ENCODE results near the gene VWA8.
"Not testable (repeated sequence)": the region's sequence is repeated elsewhere in the genome, so short reads cannot be mapped to it uniquely, and the experiment has no call there.

VWA8 gene

GRCh38 chr13:41848435-41849255 lies 112.3 kb downstream of the VWA8 start:
- DNase-seq, result no peak

- DNase-seq, result no peak
These were observed 113.7 kb downstream of the VWA8 start for GRCh38 chr13:41847216-41847615.

- DNase-seq, result peak in 1 of 2 experiments; percentile 25
These were observed 118.8 kb downstream of the VWA8 start for GRCh38 chr13:41842036-41842620.

DNA sequence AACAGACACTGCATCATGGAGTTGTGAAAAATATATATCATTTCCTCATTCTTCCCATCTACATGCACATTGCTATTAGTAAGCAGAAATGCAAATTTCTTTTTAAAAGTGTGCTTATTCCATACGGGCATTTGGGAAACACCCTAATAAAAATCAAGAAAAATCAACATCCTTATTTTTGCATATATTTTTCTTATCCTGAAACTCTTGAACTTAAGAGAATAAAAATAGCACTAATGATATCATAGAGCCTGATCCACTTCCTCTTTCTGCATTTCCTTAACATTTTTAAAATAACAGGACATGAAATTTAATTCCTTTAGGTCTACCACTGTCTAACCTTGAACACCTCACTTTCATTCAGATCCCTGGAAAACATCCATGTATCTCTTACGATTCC lies 123.3 kb downstream of the VWA8 start:
- DNase-seq, result no peak

DNA sequence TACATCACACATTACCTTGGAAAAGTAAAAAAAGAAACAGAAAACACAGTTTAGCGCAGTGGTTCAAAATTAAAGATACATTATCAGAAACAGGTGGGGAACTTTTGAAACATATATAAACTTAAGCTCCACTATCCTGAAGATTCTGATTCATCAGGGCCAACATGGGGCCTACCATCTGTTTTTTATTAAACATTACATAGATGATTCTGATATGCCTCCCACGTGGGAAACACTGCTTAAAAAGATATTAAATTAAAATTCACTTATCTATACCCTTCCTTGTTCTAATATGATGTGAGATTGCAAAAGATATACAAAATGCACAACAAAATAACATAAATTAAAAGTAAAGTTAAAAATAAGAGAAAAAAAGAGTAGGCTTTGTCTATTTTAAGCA lies 125.0 kb downstream of the VWA8 start:
- no peak for DNase-seq

- not testable (repeated sequence) for DNase-seq
These were observed 126.2 kb downstream of the VWA8 start for GRCh38 chr13:41834697-41835096.

DNA sequence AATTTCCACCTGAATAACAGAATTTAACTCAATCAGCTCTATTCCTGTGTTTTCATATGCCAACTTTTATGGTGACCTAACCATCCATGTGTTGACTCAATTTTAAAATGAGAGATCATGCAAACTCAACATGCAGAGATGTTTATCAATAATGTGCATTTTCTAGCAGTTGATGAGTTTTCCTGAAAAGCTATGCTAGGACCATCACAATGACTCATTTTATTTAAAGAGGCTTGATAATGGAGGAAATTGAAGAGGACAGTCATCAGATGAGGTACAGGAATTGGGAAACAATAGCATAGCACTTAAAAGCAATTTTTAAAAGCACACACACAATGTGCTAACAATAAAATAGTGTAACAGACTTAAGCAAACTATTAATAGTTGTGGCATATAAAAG lies 127.1 kb downstream of the VWA8 start:
- DNase-seq, result no peak

GRCh38 chr13:41833201-41833600 lies 127.7 kb downstream of the VWA8 start:
- no peak for DNase-seq

DNA sequence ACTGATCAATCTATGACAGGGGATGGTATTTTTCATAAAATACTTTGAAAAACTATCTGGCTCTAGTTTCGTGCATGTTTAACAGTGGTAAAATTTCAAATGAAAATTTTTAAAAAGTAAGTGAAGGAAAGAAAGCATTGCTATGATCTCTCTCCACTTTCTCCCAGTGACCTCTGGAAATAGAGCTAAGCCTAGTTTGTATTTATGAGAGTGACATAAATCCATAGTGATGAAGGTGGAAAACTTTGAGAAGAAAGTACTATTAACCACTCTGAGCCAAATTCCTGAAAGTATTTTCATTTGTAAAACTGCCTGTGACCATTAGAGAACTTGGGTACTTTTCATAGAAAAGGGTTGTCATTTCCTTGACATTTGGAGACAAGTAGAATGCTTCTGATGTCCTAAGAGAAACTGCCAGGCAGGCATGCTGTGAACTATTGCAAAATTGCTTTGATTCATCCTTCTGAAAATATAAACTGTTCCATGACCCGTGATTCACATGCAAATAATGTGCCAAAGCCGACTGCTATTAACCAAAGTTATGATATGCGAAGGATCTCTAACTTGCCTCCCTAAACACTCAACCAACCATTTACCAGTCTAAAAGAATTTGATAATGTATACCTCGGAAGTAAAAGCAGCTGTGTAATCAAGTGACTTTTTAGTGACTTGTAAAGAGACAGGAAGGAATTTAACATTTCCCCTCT lies 133.2 kb downstream of the VWA8 start:
- DNase-seq, result no peak

GRCh38 chr13:41825691-41826090 lies 135.2 kb downstream of the VWA8 start:
- DNase-seq, result no peak

DNA sequence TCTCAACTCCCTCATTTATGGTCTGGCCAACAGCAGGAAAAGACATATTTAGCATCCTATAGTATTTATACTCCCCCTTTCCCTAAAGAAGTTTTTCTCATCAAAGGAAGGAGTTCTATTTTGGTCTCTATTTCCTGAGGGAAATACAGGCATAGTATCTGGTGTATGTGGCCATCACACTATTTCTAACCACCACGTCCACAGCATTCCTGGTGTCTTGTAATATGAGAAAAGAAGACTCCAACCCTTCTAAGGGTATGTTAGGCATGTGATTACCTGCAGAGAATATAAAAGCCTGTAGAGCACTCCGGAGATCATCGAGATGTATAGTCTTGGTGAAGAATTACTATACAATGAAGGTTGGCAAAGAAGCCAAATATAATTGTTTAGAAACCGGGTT lies 137.4 kb downstream of the VWA8 start:
- DNase-seq, result no peak

DNA sequence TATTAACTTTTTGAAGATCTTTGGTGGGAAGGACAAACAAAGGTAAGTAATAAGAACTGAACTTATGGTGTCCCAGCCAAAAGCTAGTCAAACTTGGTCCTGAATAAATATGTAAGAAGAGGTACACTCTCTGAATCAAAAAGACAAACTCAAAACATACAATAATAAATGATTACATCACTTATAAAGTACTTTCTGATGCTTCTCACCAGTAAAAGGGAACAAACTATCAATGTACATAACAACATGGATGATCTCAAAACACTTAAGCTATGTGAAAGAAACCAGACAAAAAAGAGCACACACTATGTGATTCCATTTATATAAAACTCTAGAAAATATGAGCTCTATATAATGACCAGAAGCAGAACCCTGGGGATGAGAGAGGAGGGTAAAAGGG lies 138.3 kb downstream of the VWA8 start:
- DNase-seq, result no peak

DNA sequence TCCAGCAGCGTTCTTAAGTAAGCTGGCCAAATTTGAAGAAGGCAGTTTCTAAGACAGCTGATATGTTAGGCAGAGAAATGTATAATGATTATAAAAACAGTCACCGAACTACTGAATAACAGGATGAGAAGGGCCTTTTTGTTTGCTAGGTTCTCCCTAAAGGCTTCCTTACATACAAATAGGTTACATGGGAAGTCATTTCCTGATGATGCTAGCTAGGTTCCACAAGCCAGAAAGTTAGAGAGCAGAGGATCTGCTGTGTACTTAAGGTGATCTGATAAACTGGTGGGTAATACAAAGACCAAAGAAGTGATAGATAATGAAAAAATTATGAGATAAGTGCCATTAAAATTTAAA lies 139.7 kb downstream of the VWA8 start:
- no peak for DNase-seq

DNA sequence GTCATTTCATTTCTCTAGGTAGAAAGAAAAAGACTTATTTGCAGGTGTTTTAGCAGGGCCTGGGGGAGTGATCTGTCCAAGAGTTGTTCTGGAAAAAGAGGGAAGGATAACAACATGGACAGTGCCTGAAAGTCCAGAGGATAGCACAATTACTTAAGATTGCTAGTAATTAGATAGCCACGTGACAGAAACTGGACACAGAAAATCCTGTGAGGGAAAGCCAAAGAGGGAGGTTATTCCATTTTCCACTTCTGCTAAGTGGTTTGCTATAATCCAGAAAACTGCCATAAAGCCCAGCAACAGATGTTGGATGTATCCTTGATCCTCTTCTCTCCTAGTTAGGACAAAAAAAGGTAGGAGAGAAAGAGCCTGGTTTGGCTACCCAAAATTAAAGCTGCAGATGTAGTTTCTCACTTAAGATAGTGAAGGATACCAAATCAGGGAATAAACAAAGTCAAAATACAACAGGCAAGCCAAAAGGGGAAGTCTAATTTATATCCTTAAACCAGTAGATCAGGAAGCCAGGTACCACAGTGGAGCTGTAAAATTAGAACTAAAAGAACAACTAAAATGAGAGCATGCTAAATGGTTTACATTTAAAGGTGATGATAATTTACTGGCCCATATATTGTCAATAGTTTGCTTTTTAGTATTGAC lies 140.2 kb downstream of the VWA8 start:
- DNase-seq, result no peak

DNA sequence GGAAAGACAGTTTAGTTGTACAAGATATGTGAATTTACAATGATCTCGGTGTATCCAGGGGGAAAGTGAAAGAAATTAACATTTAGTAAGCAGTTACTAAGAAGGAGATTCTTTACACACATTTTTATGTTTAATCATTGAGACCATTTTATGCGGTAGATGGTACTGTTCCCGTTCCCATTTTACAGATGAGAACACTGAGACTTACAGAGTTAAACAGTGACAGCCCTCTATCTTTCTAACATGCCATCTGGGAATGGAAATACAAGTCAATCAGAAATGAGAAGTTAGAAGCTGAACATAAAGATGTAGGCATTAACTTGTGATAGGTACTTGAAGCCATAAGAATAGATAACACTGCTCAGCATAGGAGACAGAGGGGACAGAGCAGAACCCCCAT lies 144.9 kb downstream of the VWA8 start:
- no peak for DNase-seq

DNA sequence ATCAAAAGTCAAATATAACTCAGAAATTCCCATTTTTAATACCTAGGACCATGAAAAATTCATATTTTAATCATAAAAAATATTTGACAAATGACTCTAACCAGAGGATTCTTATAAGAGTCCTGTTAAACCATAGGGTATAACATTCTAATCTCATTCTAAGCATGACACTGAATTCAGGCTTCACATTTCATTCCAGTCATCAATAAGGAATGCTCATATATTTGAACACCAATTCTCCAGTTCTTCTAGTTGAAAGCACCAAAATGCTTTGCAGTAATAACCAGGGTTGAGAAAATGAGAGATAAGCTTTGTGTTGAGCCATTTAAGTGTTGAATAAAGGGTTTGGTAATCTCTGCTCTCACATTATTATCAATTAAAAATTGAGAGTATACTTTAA lies 147.5 kb downstream of the VWA8 start:
- no peak for DNase-seq

- DNase-seq, result no peak
These were observed 148.1 kb downstream of the VWA8 start for GRCh38 chr13:41812851-41813250.

- no peak for DNase-seq
These were observed 148.7 kb downstream of the VWA8 start for GRCh38 chr13:41812237-41812636.

DNA sequence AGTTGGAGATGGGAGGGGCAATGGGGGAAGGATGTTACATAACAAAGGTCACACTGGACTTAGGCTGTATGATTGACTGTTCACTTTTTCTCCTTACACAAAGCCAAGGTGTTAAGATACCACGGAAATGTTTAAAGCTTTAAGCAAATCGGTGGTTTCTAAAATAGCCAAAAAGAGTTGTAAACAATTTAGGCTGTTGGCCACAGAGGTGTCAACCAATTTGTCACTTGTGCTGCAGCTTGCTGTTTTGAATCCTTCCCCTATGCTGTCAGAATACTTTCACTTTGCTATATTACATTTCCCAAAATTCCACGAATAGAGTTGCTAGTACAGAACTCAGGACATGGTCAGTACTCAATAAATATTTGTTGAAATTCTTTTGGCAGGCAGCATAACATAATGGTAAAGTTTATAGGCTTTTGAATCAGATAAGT lies 149.3 kb downstream of the VWA8 start:
- no peak for DNase-seq

- no peak for DNase-seq
These were observed 150.9 kb downstream of the VWA8 start for GRCh38 chr13:41809962-41810361.

GRCh38 chr13:41803445-41803735 lies 157.5 kb downstream of the VWA8 start:
- not testable (repeated sequence) for DNase-seq

- no peak for DNase-seq
These were observed 158.0 kb downstream of the VWA8 start for GRCh38 chr13:41802684-41803444.

DNA sequence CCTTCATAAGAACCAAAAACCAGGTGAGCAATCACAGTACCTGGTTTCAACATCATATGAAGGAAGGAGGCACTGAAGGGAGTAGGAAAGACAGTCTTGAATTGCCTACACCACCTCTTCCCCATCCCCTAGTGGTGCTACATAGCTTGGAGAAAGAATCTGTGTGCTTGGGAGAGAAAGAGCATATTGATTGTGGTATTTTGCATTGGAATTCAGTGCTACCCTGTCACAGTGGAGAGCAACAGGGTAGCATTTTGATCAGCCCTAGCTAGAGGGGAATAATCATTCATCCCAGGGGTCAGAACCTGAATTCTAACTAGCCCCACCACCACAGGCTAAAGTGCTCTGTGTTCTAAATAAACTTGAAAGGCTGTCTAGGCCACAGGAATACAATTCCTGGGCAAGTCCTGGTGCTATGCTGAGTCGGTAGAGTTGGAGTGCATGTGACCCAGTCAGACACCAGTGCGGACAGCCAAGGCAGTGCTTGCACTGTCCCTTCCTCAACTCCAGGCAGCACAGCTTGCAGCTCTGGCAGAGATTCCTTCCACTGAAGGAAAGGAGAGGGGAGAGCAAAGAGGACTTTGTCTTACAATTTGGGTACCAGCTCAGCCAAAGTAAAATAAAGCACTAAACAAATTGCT lies 158.7 kb downstream of the VWA8 start:
- no peak for DNase-seq
